Suprapubic skin (tissue), 4 donors: ENCODE data around the gene NEUROG3. TPM values are rescaled to one million over a fixed set of nuclear protein-coding genes. Genes with fewer than 3 reads are reported as not detected.

Experiments used
- DNase-seq, 2 donors: peaks; one replicate each; pipeline ENCODE4 v3.0.0-alpha.2; 2019; ENCODE audit warnings: low spot score in 2 of 2
- H3K27ac ChIP-seq: fragments of 200-600 bp; sonication (generic); one replicate; pipeline ENCODE4 v1.5.1; 2019
- H3K27me3 ChIP-seq: fragments of 200-600 bp; sonication (generic); one replicate; pipeline ENCODE4 v1.5.1; 2019
- H3K36me3 ChIP-seq: fragments of 200-600 bp; sonication (generic); one replicate; pipeline ENCODE4 v1.5.1; 2019
- H3K4me1 ChIP-seq: fragments of 200-600 bp; sonication (generic); one replicate; pipeline ENCODE4 v1.5.1; 2019
- H3K4me3 ChIP-seq: fragments of 200-600 bp; sonication (generic); one replicate; pipeline ENCODE4 v1.5.1; 2019; ENCODE audit warnings: mild to moderate bottlenecking
- H3K9me3 ChIP-seq: fragments of 200-600 bp; sonication (generic); one replicate; pipeline ENCODE4 v1.5.1; 2019
- CTCF ChIP-seq, 2 donors: fragments of 200-600 bp in 1 of 2; fragments of 450-650 bp in 1 of 2; sonication (generic) in 1 of 2; IDR thresholded peaks; one replicate each; pipeline ENCODE4 v1.5.1; 2016 to 2019; ENCODE audit warnings: antibody characterized with exemption in 2 of 2, mild to moderate bottlenecking in 1 of 2, moderate library complexity in 1 of 2
- EP300 ChIP-seq: sonication (generic); formaldehyde crosslinking; IDR thresholded peaks from one replicate; pipeline ENCODE4 v1.6.1; 2017; ENCODE audit warnings: antibody characterized with exemption
- POLR2A ChIP-seq, 2 donors: fragments of 450-650 bp; IDR thresholded peaks; one replicate each; pipeline ENCODE4 v1.6.1; 2017; ENCODE audit warnings: antibody characterized with exemption in 2 of 2, mild to moderate bottlenecking in 2 of 2, moderate library complexity in 2 of 2
- POLR2AphosphoS5 ChIP-seq, 3 donors: sonication (generic); formaldehyde crosslinking; IDR thresholded peaks; one replicate each; pipeline ENCODE4 v1.6.1; 2017; ENCODE audit warnings: antibody characterized with exemption in 3 of 3
- WGBS: methylation state at CpG from one replicate; pipeline ENCODE4 v1.1.5; 2018; 5-methylcytosine and 5-hydroxymethylcytosine counted together
- total RNA-seq, 4 donors: library from RNA; depleted of rRNA; stranded (reverse); fragments of >200 nt; gene quantifications; one replicate each; pipeline ENCODE4 v1.1.0, GENCODE V29; 2016

The NEUROG3 gene
- total RNA-seq, 4 donors from 2014 or later: not detected

- H3K9me3 ChIP-seq: no peaks in the 10 kb centered on the region
- TF ChIP-seq CTCF (IDR thresholded peaks at IDR 0.05): no peak
- no peak for TF ChIP-seq POLR2AphosphoS5 (IDR thresholded peaks at IDR 0.05)
- TF ChIP-seq EP300: no peak
- TF ChIP-seq POLR2A (IDR thresholded peaks at IDR 0.05): no peak
- H3K4me3 ChIP-seq: no peak overlapping the region
- no peaks in the 10 kb centered on the region for H3K27me3 ChIP-seq
- no peaks in the 10 kb centered on the region for H3K36me3 ChIP-seq
- no peak overlapping the region for H3K27ac ChIP-seq
- WGBS: 85% methylated on average over 1 of the region's 1 CpG
- no peak for DNase-seq
- no peaks in the 10 kb centered on the region for H3K4me1 ChIP-seq
Observed at GRCh38 chr10:69614130-69614529, 40.9 kb upstream of the NEUROG3 start.

GRCh38 chr10:69612760-69613159, 39.5 kb upstream of the NEUROG3 start:
- no peak for DNase-seq
- no peak for TF ChIP-seq CTCF (IDR thresholded peaks at IDR 0.05)
- no peak for TF ChIP-seq POLR2A (IDR thresholded peaks at IDR 0.05)
- no peak for TF ChIP-seq EP300
- no peak overlapping the region for H3K27ac ChIP-seq

GRCh38 chr10:69609077-69609476, 35.9 kb upstream of the NEUROG3 start:
- H3K27ac ChIP-seq: no peak overlapping the region
- 92% methylated on average over 1 of the region's 1 CpG for WGBS
- TF ChIP-seq EP300 (no peak), POLR2A (IDR thresholded peaks at IDR 0.05) (no peak), POLR2AphosphoS5 (IDR thresholded peaks at IDR 0.05) (no peak), CTCF (IDR thresholded peaks at IDR 0.05) (no peak)

More at GRCh38 chr10:69612760-69613159, 39.5 kb upstream of the NEUROG3 start:
- no peaks in the 10 kb centered on the region for H3K4me1 ChIP-seq
- H3K36me3 ChIP-seq: no peaks in the 10 kb centered on the region
- no peaks in the 10 kb centered on the region for H3K9me3 ChIP-seq
- H3K27me3 ChIP-seq: no peaks in the 10 kb centered on the region
- H3K4me3 ChIP-seq: no peak overlapping the region

GRCh38 chr10:69600761-69601330, 27.6 kb upstream of the NEUROG3 start:
- Histone ChIP-seq H3K4me1 (no peaks in the 10 kb centered on the region), H3K36me3 (no peaks in the 10 kb centered on the region), H3K9me3 (no peaks in the 10 kb centered on the region), H3K4me3 (no peak overlapping the region), H3K27ac (no peak overlapping the region), H3K27me3 (peaks cover 25% of the 10 kb centered on the region)
- TF ChIP-seq POLR2A (IDR thresholded peaks at IDR 0.05) (no peak), POLR2AphosphoS5 (IDR thresholded peaks at IDR 0.05) (no peak), EP300 (no peak), CTCF (IDR thresholded peaks at IDR 0.05) (no peak)
- DNase-seq: no peak
- 73% methylated on average over 5 of the region's 5 CpGs for WGBS

More at GRCh38 chr10:69609077-69609476, 35.9 kb upstream of the NEUROG3 start:
- no peak for DNase-seq
- Histone ChIP-seq H3K27me3 (peaks cover 7% of the 10 kb centered on the region), H3K9me3 (no peaks in the 10 kb centered on the region), H3K4me1 (no peaks in the 10 kb centered on the region), H3K36me3 (no peaks in the 10 kb centered on the region), H3K4me3 (no peak overlapping the region)

GRCh38 chr10:69588358-69588757, 15.1 kb upstream of the NEUROG3 start:
- Histone ChIP-seq H3K27me3 (peaks cover 13% of the 10 kb centered on the region), H3K4me1 (no peaks in the 10 kb centered on the region), H3K36me3 (no peaks in the 10 kb centered on the region), H3K9me3 (no peaks in the 10 kb centered on the region), H3K4me3 (no peak overlapping the region), H3K27ac (no peak overlapping the region)
- no peak for DNase-seq
- TF ChIP-seq CTCF (IDR thresholded peaks at IDR 0.05) (no peak), EP300 (no peak), POLR2A (IDR thresholded peaks at IDR 0.05) (no peak), POLR2AphosphoS5 (IDR thresholded peaks at IDR 0.05) (no peak)
- 25% methylated on average over 3 of the region's 3 CpGs for WGBS
